Ectodermal cell (in vitro differentiated cells): ENCODE data around the gene ENTHD1.
"Not testable (repeated sequence)": the region's sequence is repeated elsewhere in the genome, so short reads cannot be mapped to it uniquely, and the experiment has no call there.

Experiments
- H3K27ac ChIP-seq: 2 replicates; pipeline ENCODE4 v1.7.0; 2013; ENCODE audit warnings: mild to moderate bottlenecking, low read depth, low read length; ENCODE audit not compliant: insufficient read depth, poor library complexity, severe bottlenecking
- H3K27me3 ChIP-seq: 2 replicates; pipeline ENCODE4 v1.7.0; 2013; ENCODE audit warnings: mild to moderate bottlenecking, low read length; ENCODE audit not compliant: insufficient read depth, control insufficient read depth, poor library complexity, severe bottlenecking
- H3K36me3 ChIP-seq: one replicate; pipeline ENCODE4 v1.7.0; 2013; ENCODE audit warnings: low read length; ENCODE audit not compliant: control insufficient read depth, insufficient read depth
- H3K4me1 ChIP-seq: one replicate; pipeline ENCODE4 v1.7.0; 2013; ENCODE audit warnings: low read length; ENCODE audit not compliant: control insufficient read depth, insufficient read depth
- H3K4me3 ChIP-seq: 2 replicates; pipeline ENCODE4 v1.7.0; 2013; ENCODE audit warnings: low read depth, low read length, control low read depth; ENCODE audit not compliant: insufficient read depth
- H3K9me3 ChIP-seq: 2 replicates; pipeline ENCODE4 v1.7.0; 2013; ENCODE audit warnings: mild to moderate bottlenecking, low read length, moderate library complexity; ENCODE audit not compliant: control insufficient read depth
- WGBS, 2 experiments: methylation state at CpG; one replicate each; pipeline ENCODE4 v1.1.7; 2013; ENCODE audit warnings: missing lambda C conversion rate in 2 of 2; 5-methylcytosine and 5-hydroxymethylcytosine counted together

The ENTHD1 gene

GRCh38 chr22:39913321-39913720, 19.8 kb upstream of the ENTHD1 start:
- 90 to 92% methylated on average over 5 of the region's 5 CpGs for WGBS, 2 experiments
- Histone ChIP-seq H3K27ac (no peak overlapping the region), H3K27me3 (no peaks in the 10 kb centered on the region), H3K4me1 (peaks cover 24% of the 10 kb centered on the region), H3K4me3 (no peak overlapping the region), H3K36me3 (no peaks in the 10 kb centered on the region), H3K9me3 (no peaks in the 10 kb centered on the region)

GRCh38 chr22:39910876-39911613, 17.5 kb upstream of the ENTHD1 start:
- 93 to 94% methylated on average over 7 to 9 of the region's 9 CpGs for WGBS, 2 experiments

GRCh38 chr22:39908737-39909136, 15.2 kb upstream of the ENTHD1 start:
- Histone ChIP-seq H3K27me3 (no peaks in the 10 kb centered on the region), H3K4me3 (no peak overlapping the region), H3K4me1 (peaks cover 14% of the 10 kb centered on the region), H3K36me3 (no peaks in the 10 kb centered on the region), H3K9me3 (no peaks in the 10 kb centered on the region), H3K27ac (no peak overlapping the region)
- WGBS, 2 experiments: 92 to 93% methylated on average over 5 of the region's 5 CpGs

More at GRCh38 chr22:39910876-39911613, 17.5 kb upstream of the ENTHD1 start:
- H3K27me3 ChIP-seq: no peaks in the 10 kb centered on the region
- H3K4me1 ChIP-seq: peaks cover 28% of the 10 kb centered on the region
- no peak overlapping the region for H3K27ac ChIP-seq
- no peaks in the 10 kb centered on the region for H3K9me3 ChIP-seq
- H3K36me3 ChIP-seq: no peaks in the 10 kb centered on the region
- no peak overlapping the region for H3K4me3 ChIP-seq

GRCh38 chr22:39908136-39908535, 14.6 kb upstream of the ENTHD1 start:
- Histone ChIP-seq H3K36me3 (no peaks in the 10 kb centered on the region), H3K27ac (no peak overlapping the region), H3K4me1 (peaks cover 9% of the 10 kb centered on the region), H3K27me3 (no peaks in the 10 kb centered on the region), H3K9me3 (no peaks in the 10 kb centered on the region), H3K4me3 (no peak overlapping the region)
- WGBS, 2 experiments: 79 to 86% methylated on average over 2 of the region's 2 CpGs

GRCh38 chr22:39907605-39908097, 14.1 kb upstream of the ENTHD1 start:
- no peak overlapping the region for H3K4me3 ChIP-seq
- WGBS, 2 experiments: 93 to 96% methylated on average over 9 of the region's 9 CpGs
- H3K9me3 ChIP-seq: no peaks in the 10 kb centered on the region
- no peaks in the 10 kb centered on the region for H3K36me3 ChIP-seq
- H3K4me1 ChIP-seq: peaks cover 5% of the 10 kb centered on the region
- no peak overlapping the region for H3K27ac ChIP-seq
- H3K27me3 ChIP-seq: no peaks in the 10 kb centered on the region

GRCh38 chr22:39907047-39907446, 13.5 kb upstream of the ENTHD1 start:
- Histone ChIP-seq H3K9me3 (no peaks in the 10 kb centered on the region), H3K36me3 (no peaks in the 10 kb centered on the region), H3K27me3 (no peaks in the 10 kb centered on the region), H3K27ac (no peak overlapping the region), H3K4me3 (no peak overlapping the region), H3K4me1 (peaks cover 5% of the 10 kb centered on the region)
- 80 to 99% methylated on average over 4 to 5 of the region's 6 CpGs for WGBS, 2 experiments

GRCh38 chr22:39906207-39906606, 12.6 kb upstream of the ENTHD1 start:
- WGBS, 2 experiments: 20 to 67% methylated on average over 1 to 3 of the region's 3 CpGs
- Histone ChIP-seq H3K4me1 (peaks cover 5% of the 10 kb centered on the region), H3K27me3 (no peaks in the 10 kb centered on the region), H3K27ac (no peak overlapping the region), H3K4me3 (no peak overlapping the region), H3K9me3 (no peaks in the 10 kb centered on the region), H3K36me3 (no peaks in the 10 kb centered on the region)

- WGBS, 2 experiments: 94 to 96% methylated on average over 3 of the region's 3 CpGs
- Histone ChIP-seq H3K36me3 (no peaks in the 10 kb centered on the region), H3K9me3 (no peaks in the 10 kb centered on the region), H3K4me1 (peaks cover 5% of the 10 kb centered on the region), H3K27me3 (no peaks in the 10 kb centered on the region), H3K27ac (no peak overlapping the region), H3K4me3 (no peak overlapping the region)
Measured at GRCh38 chr22:39905687-39906086, 12.1 kb upstream of the ENTHD1 start.

GRCh38 chr22:39904862-39905261, 11.3 kb upstream of the ENTHD1 start:
- no peaks in the 10 kb centered on the region for H3K27me3 ChIP-seq
- no peaks in the 10 kb centered on the region for H3K36me3 ChIP-seq
- H3K4me3 ChIP-seq: no peak overlapping the region
- H3K27ac ChIP-seq: no peak overlapping the region
- H3K9me3 ChIP-seq: no peaks in the 10 kb centered on the region
- peaks cover 5% of the 10 kb centered on the region for H3K4me1 ChIP-seq
- WGBS, 2 experiments: 92 to 96% methylated on average over 3 to 4 of the region's 4 CpGs

GRCh38 chr22:39904024-39904423, 10.5 kb upstream of the ENTHD1 start:
- H3K36me3 ChIP-seq, H3K4me3 ChIP-seq, H3K9me3 ChIP-seq, H3K27ac ChIP-seq, H3K4me1 ChIP-seq, H3K27me3 ChIP-seq: not testable (repeated sequence)
- 91 to 94% methylated on average over 9 of the region's 10 CpGs for WGBS, 2 experiments
